Esophagus mucosa (tissue), 1 donor: ENCODE data around the gene USP28. TPM values are rescaled to one million over a fixed set of nuclear protein-coding genes. Genes with fewer than 3 reads are reported as not detected.
"Not testable (repeated sequence)": the region's sequence is repeated elsewhere in the genome, so short reads cannot be mapped to it uniquely, and the experiment has no call there.

Experiments
- ATAC-seq: fragments of 200-7000 bp; cut with Tn5 transposase; one replicate; pipeline ENCODE4 v1.9.1; 2020
- total RNA-seq: library from RNA; stranded (reverse); gene quantifications from one replicate; pipeline ENCODE4 v1.2.4, GENCODE V29; 2023
- donor health status: DM: yes; HTN: yes; CAD: no.

The USP28 gene
- total RNA-seq, 1 donor from 2014 or later, result 15.3 TPM

- peak; percentile 95 for ATAC-seq
Observed at GRCh38 chr11:113773416-113774173, 101.8 kb downstream of the USP28 start, which contains the start of gene ZW10. Gene ZW10 (minus strand): TSS chr11:113773692. CDS start chr11:113773666, 26 bp downstream.

- ATAC-seq, result no peak
Observed at GRCh38 chr11:113773092-113773415, 102.3 kb downstream of the USP28 start.

GRCh38 chr11:113771964-113772363 is 103.4 kb downstream of the USP28 start:
- ATAC-seq, result no peak

GRCh38 chr11:113764527-113765219 is 110.7 kb downstream of the USP28 start:
- ATAC-seq, result no peak

GRCh38 chr11:113763040-113763439 is 112.3 kb downstream of the USP28 start:
- ATAC-seq, result not testable (repeated sequence)

- no peak for ATAC-seq
Observed at GRCh38 chr11:113760241-113760640, 115.1 kb downstream of the USP28 start.

GRCh38 chr11:113752932-113753331 is 122.4 kb downstream of the USP28 start:
- ATAC-seq, result no peak

Other genes starting within 250 kb of the USP28 start
- gene TMPRSS5, start 169.3 kb downstream of the USP28 start, total RNA-seq, result 0.40 TPM
- gene ZW10, start 101.9 kb downstream of the USP28 start, total RNA-seq, result 10.2 TPM
- not detected for gene CLDN25, start 95.8 kb downstream of the USP28 start, total RNA-seq
- gene HTR3B, start 29.2 kb upstream of the USP28 start, total RNA-seq, result 0.28 TPM
- gene HTR3A, start 99.5 kb upstream of the USP28 start, total RNA-seq, result not detected
- gene ZBTB16, start 184.1 kb upstream of the USP28 start, total RNA-seq, result 5.4 TPM